Gastroesophageal sphincter (tissue), 2 donors: ENCODE measurements around the gene TBC1D1.

Experiments used
- POLR2A ChIP-seq, 2 donors: fragments of 450-650 bp; IDR thresholded peaks; one replicate each; pipeline ENCODE4 v1.6.1; 2017; ENCODE audit warnings: antibody characterized with exemption in 2 of 2, mild to moderate bottlenecking in 2 of 2, moderate library complexity in 1 of 2
- POLR2AphosphoS5 ChIP-seq: sonication (generic); formaldehyde crosslinking; IDR thresholded peaks from one replicate; pipeline ENCODE4 v1.6.1; 2017; ENCODE audit warnings: antibody characterized with exemption

DNA sequence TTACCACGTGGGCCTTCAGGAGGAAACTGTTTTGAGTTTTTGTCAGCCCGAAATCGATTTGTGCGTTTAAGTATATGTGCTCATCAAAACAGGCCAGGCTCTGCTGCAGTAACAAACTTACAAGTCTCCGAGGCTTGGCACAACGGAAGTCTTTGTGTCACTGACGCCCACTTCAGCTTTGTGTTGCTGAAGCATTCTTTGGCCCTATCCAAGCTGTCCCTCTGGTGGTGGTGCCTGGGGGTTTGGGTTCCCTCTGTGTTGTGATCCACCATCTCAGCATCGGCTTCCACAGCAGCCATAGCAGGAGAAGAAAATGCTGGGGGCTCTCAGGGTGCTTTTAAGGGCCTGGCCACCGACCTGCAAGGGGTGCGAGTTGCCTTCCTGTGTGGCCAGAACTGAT, 245.7 kb downstream of the TBC1D1 start:
- TF ChIP-seq POLR2AphosphoS5, result no peak
- TF ChIP-seq POLR2A (IDR thresholded peaks at IDR 0.05), result no peak
